GM21390 (cell line): ENCODE data around the gene HMCN1.
"Not testable (repeated sequence)": the region's sequence is repeated elsewhere in the genome, so short reads cannot be mapped to it uniquely, and the experiment has no call there.

Experiments used
- ATAC-seq: cut with Tn5 transposase; IDR thresholded peaks from one replicate; pipeline ENCODE4 v1.9.1; 2021; ENCODE audit not compliant: unreplicated experiment

The HMCN1 gene

DNA sequence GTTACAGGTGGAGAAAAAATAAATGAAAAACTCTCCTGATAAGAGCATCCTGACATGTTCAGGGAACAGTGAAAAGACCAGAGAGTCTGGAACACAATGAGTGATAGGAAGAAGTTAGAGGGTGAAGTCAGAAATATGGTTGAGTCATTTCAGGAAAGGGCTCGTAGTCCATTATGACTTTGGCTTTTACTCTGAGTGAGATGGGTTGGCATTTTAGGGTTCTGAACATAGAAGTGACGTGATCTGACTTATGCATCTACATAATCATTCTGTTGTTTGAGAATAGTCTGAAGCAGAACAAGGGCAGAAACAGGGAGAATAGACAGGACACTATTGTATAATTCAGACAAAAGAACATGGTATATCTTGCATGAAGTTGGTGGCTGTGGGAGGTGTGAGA lies 5.8 kb downstream of the HMCN1 start:
- ATAC-seq, result no peak

DNA sequence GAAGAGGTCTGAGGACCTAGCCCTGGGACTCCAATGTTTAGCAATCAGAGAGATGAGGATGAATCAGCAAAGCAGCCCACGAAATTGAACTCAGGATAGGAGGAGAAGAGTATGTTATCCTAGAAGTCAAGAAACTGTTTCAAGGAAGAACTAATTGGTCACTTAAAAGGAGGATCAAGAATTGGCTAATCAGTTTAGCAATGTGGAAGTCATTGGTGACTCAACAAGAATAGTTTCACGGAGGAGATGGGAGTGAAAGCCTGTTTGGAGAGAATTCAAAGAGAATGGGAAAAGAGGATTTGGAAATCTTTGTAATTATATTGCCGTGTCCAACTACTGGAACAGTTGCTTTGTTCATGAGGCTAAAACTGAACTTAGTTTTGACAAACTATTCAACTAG lies 7.4 kb downstream of the HMCN1 start:
- no peak for ATAC-seq

DNA sequence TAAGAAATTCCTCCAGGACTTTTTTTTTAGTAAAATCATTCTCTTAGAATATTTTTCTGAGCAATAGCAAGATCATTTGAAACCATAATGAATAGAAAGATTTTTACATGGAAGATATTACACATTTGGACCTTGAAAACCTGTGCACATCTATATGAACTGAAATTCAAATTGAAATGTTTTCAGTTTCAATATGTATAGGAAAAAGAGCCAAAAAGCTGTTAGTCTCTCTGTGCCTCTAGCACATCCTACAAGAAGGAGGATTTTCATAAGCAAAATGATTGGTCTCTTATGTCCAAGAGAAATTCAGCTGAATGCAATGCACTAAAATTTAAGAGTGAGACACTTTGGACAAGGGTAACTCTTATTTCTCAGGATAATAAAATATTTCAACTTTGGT lies 8.2 kb downstream of the HMCN1 start:
- no peak for ATAC-seq

DNA sequence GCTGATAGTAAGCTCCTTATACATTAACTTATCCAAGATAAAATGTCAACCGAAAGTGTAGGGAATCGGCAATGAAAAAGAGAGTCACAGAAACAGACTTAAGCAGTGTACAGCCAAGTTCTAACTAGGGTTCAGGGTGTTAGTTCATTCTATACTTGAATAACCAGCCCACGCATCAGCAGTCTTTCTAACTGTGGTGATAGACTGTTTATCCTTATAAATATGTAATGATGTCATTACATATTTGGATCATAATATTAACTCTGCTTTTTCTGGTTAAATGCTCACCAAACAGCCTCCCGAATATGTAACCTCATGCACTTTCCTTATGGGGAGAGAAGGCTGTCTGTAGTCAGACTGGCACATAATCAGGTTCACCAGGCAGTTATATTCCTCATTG lies 11.0 kb downstream of the HMCN1 start:
- ATAC-seq, result no peak

DNA sequence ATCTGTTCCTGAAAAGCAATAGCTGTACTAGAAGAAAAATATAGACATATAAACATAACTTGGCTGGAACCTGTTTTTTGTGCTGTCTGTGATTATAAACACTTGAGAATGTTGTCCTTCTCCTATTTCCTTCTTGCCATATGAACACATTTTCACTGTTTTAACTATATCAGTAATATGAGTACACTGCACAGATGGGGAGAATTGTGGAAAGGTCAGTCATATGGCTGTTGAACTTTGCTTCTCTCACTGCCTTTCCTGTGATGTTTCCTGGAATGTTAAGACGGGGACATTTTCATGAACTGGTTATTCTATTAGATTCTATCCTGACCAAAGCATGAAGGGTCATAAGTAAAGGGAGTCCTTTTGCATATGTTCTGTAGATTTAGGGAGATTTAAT lies 24.9 kb downstream of the HMCN1 start:
- ATAC-seq, result no peak

DNA sequence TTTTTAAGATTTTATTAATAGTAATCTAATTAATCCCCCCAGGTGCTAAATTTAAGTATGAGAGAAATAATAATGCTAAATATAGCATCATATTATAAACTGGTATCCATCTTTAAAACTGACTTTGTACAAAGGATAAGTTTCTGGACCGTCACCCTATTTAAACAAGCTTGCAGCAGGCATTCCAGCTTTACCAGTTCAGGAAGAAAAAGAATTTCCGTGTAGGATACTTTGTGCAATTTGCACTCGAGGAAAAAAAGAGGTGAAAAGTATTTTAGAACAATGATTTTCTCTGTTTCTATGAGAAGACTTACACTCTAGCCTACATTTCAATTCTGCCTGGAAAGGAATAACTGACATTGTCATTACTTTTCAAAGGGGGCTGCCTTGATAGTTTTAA lies 27.6 kb downstream of the HMCN1 start:
- ATAC-seq, result no peak

DNA sequence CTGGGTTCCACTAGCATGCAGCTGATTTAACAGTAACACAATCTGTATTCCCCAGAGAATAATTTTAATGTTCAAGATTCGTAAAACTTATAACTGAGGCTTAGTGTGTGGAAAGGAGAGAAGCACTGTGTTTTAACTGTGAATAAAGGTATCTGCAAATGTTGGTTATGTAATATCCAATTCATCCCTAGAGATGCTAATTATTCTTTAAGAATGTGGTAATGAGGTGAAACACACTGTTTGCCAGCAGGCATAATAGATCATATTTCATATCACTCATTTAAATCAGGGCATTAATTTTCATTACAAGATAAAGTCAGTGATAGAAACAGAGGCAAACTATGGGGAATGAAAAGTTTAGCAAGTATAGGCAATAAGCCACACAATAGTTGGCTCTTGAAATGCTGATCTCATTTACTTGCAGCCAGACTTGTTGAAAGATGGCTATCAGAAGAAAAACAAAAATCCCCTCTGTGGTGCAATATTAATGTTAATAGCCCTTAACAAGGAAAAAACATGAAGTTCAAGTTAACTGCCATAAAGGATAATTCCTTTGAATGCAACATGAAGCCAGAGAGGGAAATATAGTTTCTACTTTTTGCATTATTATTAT lies 33.4 kb downstream of the HMCN1 start:
- ATAC-seq, result no peak

DNA sequence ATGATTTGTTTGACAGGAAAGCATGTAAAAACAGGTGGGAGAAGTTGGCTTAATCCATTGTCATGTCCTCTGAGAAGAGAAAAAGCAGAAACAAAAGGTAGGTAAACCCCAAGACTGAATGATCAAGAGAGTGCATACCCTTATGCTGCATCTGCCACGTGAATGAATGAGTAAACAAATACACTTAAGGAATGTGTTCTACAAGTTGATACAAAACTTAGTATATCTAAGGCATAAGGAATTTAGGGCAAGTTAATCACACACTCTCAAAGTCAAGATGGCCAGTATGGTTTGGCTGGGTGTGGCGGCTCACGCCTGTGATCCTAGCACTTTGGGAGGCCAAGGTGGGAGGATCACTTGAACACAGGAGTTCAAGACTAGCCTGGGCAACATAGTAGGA lies 34.2 kb downstream of the HMCN1 start:
- ATAC-seq, result no peak

DNA sequence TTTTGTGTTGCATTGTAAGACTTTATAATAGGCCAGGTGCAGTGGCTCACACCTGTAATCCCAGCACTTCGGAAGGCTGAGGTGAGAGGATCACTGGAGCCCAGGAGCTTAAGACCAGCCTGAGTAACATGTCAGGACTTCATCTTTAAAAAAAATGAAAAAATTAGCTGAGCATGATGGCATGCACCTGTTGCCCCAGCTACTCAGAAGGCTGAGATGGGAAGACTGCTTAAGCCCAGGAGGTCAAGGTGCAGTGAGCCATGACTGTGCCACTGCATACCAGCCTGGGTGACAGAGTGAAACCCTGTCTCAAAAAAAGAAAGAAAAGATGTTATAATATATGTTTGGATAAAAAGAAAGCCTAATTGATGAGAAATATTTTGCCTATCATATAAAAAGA lies 34.9 kb downstream of the HMCN1 start:
- ATAC-seq, result no peak

DNA sequence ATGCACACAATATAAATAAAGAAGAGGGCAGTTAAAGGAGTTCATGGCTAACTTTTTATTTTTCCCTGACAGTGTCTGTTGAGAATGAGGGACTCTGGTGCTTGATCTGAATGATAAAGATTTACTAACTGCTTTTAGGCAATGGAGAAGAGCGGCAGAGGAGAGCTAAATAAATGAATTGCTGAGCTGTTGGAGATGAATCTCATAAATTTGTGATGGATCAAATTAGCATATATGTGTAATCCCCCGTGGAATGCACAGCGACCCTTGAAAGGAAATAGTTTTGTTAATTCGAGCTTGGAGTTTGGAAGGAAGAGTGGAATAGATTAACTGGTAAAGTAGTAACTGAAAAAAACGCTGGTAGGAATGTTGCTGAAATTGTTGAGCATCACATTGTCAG lies 40.2 kb downstream of the HMCN1 start:
- no peak for ATAC-seq

DNA sequence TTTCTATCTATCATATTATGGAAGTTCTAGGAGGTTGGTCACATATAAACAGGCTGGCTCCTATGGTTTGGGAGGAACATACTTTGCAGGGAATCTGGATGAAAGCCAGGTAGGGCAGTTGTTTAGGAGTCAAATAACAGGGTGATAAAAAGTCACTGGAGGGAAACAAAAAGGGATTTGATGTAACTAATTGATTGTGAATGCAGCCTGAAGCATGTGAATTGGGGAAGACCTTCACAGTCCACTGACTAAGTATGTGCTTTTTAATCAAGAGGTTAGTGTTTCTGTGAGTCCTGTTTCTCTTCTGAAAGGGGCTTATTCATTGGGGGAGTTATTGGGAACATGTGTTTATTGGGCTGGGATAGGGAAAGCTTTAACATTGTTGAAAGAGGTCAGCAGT lies 41.3 kb downstream of the HMCN1 start:
- no peak for ATAC-seq

DNA sequence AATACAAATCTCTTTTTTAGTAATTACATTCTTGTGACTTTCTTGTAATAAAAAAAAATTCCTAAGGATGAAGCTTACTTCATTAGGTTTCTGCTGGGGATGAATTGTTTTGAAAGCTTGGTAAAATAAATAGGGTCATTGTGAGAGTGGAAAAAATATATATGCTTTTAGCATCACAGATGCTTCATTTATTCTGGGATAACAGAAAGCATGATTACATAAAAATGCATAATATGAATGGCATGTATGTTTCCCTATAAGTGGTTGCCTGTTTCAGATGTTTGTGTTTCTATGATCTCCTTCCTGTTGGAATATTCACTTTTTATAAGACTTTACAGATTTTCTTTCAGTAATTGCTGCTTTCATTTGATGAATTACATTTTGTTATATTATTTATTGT lies 42.3 kb downstream of the HMCN1 start:
- no peak for ATAC-seq

DNA sequence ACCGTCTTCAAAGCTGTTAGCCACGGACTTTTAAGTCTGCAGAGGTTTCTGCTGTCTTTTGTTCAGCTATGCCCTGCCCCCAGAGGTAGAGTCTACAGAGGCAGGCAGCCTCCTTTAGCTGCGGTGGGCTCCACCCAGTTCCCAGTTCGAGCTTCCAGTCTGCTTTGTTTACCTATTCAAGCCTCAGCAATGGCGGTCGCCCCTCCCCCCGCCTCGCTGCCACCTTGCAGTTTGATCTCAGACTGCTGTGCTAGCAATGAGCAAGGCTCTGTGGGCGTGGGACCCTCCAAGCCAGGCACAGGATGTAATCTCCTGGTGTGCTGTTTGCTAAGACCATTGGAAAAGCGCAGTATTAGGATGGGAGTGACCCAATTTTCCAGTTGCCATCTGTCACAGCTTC lies 49.7 kb downstream of the HMCN1 start:
- not testable (repeated sequence) for ATAC-seq

DNA sequence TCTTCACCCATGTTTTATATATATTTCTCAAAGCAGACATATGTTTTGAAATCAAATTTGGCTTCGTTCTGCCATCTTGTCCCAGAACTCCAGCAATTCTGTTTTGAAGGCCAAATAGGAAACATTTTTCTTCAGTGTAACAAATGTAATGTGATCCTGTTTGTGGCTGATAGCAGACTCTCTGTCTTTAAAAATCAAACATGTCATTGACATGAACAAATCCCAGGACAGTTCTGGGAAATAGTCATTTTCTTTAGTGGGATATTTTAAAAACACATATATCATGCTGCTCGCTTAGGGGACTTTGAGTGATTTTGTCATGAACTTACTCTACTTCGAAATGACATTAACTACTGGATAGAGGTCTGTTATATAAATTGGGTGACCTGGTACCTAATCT lies 51.4 kb downstream of the HMCN1 start:
- no peak for ATAC-seq

DNA sequence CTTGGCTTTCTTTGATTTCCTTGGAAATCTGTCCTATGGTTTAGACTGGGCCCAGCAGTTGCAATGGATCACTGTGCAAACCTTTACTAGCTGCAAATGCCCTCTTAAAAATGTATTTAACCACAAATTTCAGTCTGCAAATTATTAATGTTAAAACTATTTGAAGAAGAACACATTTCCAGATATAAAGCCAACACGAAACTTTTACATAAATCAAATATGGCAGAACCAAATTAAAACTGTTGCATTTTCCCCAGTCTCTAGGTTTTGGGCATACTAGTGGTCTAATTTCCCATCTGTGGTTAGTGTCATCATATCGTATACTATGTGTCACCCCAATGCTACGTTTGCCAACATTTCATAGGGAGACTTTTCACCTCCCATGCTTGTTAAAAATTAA lies 52.3 kb downstream of the HMCN1 start:
- ATAC-seq, result no peak

DNA sequence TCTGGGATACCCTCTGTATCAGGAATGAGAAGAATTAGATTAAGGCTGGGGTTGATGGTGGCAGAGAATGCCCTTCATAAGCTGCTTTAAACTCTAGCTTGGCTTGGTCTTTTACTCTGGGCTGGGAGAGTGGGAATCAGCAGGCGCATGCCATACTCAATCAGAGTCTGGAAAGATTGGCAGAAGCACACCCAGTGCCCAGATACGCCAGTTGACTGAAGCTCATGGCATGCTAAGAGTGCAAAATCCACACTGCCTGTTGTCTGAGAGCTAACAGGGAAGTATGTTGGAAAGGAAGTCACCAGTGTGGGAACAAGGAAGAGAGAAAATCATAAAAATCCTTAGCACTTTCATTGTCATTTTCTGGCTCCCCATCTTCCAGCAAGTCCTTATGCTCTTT lies 53.0 kb downstream of the HMCN1 start:
- ATAC-seq, result no peak

DNA sequence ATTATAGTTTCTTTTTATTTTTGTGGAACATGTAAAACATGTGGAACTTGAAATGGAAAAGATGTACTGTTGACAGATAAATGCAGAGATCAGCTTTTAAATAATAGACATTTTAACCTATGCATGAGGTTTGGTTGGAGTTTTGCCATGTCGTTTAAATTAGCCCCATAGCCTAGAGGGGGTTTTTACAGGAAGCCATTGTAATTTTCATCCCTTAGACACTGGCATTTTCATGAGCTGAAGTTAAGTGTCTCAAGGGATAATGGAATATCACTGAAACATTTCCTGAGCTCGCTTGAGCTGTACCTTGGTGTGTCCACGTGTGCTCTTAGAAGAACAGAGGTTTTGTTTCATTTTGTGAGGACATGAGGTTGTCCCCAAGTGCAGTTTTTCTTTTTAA lies 54.2 kb downstream of the HMCN1 start:
- ATAC-seq, result no peak

DNA sequence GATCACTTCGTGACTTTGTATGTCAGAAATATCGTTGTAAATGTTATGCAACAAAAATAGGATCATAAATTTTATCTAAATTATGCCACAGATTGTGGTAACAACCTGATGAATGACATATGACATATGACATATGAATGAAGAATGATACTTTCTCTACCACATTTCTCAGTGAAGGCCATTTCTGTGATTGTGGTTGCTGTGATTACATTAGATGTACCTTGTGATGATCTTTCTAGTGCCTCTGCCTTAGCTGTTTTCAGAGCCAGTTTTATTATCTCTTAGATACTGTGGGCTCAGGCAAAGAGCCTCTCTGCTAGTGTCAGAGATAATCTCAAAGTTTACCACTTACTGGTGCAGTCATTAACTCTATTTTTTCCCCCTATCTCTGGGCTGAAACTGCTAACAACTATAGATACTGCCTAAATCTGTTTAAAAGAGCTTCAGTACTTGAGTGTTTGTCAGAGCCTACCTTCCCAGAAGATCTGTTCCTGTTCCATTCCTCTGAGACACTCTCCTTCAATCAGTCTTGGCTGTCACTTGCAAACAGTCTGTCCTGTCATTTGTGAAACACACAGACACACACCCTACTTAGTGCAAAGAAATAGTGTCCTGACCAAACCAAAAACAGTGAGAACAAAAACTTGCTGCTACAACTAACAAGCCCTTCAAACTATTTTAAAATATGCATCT lies 55.5 kb downstream of the HMCN1 start:
- no peak for ATAC-seq

DNA sequence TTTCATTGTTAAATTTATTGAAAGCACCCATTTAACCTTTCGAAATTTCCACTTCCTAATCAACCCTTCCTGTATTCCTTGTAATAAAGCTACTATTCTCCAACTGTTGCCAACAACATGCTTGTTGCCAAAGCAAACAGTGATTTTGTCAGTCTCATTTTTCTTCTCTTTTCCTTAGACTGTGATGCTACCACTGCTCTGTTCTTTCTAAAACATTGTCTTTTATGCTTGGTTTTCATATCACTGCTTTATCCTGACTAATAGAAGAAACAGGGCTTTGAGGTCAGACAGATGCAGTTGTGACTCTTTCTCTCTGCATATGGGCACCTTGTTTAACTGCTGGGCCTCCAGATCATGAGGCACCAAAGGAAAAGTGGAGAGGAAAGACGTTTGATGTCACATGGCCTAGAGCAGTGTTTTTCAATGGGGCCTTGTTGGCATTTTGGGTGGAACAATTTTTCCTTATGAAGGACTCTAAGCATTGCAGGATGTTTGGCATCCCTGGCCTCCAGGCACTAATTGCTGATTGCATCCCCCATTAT lies 56.1 kb downstream of the HMCN1 start:
- ATAC-seq, result no peak

DNA sequence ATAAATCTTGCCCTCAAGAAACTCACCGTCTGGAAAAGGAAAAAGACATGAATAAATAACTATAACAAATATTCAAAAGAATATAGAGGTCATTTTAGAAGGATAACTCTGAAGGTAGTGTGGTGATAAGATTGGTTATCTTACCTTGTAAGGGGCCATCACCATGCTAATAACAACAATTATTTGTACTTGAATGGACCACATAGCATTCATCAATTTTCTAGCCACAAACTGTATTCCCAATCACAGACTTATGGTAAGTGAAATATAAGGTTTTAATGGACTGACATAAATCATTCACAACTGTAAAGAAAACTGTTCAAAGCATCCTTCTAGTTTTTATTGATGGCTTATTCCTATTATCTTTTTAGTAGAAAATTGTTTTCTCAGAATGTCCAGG lies 57.8 kb downstream of the HMCN1 start:
- ATAC-seq, result no peak

DNA sequence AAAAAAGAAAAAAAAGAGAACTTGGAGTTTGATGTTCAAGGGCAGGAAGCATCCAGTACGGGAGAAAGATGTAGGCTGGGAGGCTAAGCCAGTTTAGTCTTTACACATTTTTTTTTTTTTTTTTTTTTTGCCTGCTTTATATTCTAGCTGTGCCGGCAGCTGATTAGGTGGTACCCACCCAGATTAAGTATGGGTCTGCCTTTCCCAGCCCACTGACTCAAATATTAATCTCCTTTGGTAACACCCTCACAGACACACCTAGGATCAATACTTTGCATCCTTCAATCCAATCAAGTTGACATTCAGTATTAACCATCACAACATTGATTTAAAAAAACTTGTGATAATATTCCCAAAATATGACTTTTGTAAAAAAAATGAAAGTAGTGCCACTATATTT lies 60.3 kb downstream of the HMCN1 start:
- not testable (repeated sequence) for ATAC-seq

DNA sequence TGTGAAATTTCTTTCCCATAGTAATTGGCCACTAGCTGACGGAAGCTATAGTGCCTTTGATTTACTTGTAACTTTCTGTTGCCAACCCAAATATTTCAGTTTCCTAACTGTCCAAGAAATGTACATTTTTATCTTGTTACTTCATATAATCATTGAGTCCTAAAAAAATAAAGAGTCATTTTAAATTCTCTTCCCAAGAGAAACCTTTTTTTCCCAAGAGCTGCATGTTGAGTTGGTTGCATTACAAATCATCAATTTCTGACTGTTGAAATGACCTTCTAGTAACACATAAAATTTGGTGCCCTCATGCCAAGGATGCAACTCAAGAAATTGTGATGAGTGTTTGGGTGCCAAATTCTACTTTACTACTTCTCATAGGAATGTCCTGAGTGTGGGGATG lies 61.0 kb downstream of the HMCN1 start:
- ATAC-seq, result no peak

DNA sequence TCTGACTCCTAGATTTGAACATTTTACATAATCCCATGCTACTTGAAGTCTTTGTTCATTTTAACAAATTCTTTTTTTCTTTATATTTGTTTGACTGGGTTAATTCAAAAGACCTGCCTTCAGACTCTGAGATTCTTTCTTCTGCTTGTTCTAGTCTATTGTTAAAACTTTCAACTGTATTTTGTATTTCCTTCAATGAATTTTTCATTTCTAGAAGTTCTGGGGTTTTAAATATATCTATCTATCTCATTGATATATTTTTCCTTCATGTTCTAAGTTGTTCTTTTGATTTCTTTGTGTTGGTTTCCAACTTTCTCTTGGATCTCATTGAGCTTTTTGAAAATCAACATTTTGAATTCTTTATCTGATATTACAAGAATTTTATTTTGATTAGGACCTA lies 64.3 kb downstream of the HMCN1 start:
- ATAC-seq, result no peak
